ENCODE data around the gene RPLP2.

The RPLP2 gene

GRCh38 chr11:796565-797295 lies 13.0 kb upstream of the RPLP2 start:
- no peaks in the 10 kb centered on the region for H3K9me3 ChIP-seq (ENCODE audit: insufficient read depth, low read length, severe bottlenecking)
- H3K27me3 ChIP-seq (ENCODE audit: insufficient read depth, low read length, poor library complexity): no peaks in the 10 kb centered on the region
- peaks cover 23% of the 10 kb centered on the region for H3K79me2 ChIP-seq (ENCODE audit: insufficient read depth, low read length)
- DNase-seq (no peak), ATAC-seq (ENCODE audit: insufficient read depth, low read depth) (no peak)
- peaks cover 58% of the 10 kb centered on the region for H4K20me1 ChIP-seq (ENCODE audit: insufficient read depth, low read length)
- peak overlapping the region; percentile 86 for H3K9ac ChIP-seq (ENCODE audit: low read depth, low read length)
- H3K4me2 ChIP-seq (ENCODE audit: insufficient read depth, low read length): peak overlapping the region; percentile 97
- H3K36me3 ChIP-seq (ENCODE audit: insufficient read depth, low read length): peaks cover 56% of the 10 kb centered on the region
- H2AFZ ChIP-seq (ENCODE audit: low read depth, low read length): 0 out of 2 replicates have a peak overlapping the region, but pooled peaks have one; percentile 80
- peak overlapping the region; percentile 84 for H3K27ac ChIP-seq (ENCODE audit: low read length)
- H3K4me1 ChIP-seq (ENCODE audit: insufficient read depth, low read length): peaks cover 44% of the 10 kb centered on the region
- TF ChIP-seq, protein P1, sequence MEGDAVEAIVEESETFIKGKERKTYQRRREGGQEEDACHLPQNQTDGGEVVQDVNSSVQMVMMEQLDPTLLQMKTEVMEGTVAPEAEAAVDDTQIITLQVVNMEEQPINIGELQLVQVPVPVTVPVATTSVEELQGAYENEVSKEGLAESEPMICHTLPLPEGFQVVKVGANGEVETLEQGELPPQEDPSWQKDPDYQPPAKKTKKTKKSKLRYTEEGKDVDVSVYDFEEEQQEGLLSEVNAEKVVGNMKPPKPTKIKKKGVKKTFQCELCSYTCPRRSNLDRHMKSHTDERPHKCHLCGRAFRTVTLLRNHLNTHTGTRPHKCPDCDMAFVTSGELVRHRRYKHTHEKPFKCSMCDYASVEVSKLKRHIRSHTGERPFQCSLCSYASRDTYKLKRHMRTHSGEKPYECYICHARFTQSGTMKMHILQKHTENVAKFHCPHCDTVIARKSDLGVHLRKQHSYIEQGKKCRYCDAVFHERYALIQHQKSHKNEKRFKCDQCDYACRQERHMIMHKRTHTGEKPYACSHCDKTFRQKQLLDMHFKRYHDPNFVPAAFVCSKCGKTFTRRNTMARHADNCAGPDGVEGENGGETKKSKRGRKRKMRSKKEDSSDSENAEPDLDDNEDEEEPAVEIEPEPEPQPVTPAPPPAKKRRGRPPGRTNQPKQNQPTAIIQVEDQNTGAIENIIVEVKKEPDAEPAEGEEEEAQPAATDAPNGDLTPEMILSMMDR (IDR thresholded peaks at IDR 0.05; ENCODE audit: borderline replicate concordance, extremely low read depth, low read length, poor library complexity, severe bottlenecking): no peak
- no peak for TF ChIP-seq EZH2 (IDR thresholded peaks at IDR 0.05; ENCODE audit: borderline replicate concordance, low read depth, low read length, severe bottlenecking)
- peak overlapping the region; percentile 67 to 98; a peak in 3 of 4 replicates for H3K4me3 ChIP-seq (ENCODE audit: low read depth in 1 of 2, low read length in 2 of 2)

DNA sequence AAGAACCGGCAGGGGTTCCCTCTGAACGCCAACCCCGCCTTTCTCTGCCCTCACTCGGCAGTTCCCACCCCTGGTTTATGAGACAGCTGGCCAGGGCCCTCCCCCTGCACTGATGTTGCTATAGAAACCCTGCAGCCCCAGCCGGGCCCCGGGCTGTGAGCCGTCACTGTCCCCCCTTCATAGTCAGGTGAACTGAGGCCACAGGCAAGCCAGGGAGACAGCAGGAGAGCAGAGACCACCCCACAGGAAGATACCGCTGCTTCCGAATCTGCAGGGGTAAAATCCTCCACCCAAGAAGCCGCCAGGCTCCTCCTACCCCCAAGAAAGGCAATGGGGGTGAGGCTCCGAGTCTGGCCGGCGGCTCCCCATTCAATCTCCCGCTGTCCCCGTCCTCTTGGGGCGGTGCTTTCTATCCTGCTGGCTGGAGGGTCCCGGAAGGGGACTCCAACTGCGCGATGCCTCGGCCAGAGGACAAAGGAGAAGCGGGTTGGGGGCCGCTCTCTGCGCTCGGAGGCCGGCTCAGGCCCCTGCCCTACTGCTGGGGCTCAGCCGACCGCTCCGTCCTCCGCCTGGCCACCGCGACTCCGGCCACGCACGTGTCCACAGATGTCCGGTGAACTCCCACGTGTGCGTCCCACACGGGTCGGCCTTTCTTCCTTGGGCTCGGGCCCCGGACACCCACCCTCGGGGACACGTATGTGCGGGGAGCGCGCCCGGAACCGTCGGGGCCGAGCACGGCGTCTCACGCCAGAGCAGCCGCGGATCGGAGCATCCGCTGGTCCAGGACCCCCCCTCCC lies 12.3 kb upstream of the RPLP2 start:
- peak overlapping the region; percentile 84 for H3K27ac ChIP-seq (ENCODE audit: low read length)
- H3K4me3 ChIP-seq (ENCODE audit: low read depth in 1 of 2, low read length in 2 of 2): peak overlapping the region; percentile 67 to 98
- H4K20me1 ChIP-seq (ENCODE audit: insufficient read depth, low read length): peaks cover 63% of the 10 kb centered on the region
- H3K36me3 ChIP-seq (ENCODE audit: insufficient read depth, low read length): peaks cover 56% of the 10 kb centered on the region
- H3K79me2 ChIP-seq (ENCODE audit: insufficient read depth, low read length): peaks cover 31% of the 10 kb centered on the region
- peaks cover 52% of the 10 kb centered on the region for H3K4me1 ChIP-seq (ENCODE audit: insufficient read depth, low read length)
- no peak for TF ChIP-seq EZH2 (IDR thresholded peaks at IDR 0.05; ENCODE audit: borderline replicate concordance, low read depth, low read length, severe bottlenecking)
- TF ChIP-seq, protein P1 (IDR thresholded peaks at IDR 0.05; ENCODE audit: borderline replicate concordance, extremely low read depth, low read length, poor library complexity, severe bottlenecking): no peak
- H3K4me2 ChIP-seq (ENCODE audit: insufficient read depth, low read length): peak overlapping the region; percentile 97
- H3K9me3 ChIP-seq (ENCODE audit: insufficient read depth, low read length, severe bottlenecking): no peaks in the 10 kb centered on the region
- DNase-seq: peak; percentile 92
- ATAC-seq (ENCODE audit: insufficient read depth, low read depth): peak; percentile 64
- peak overlapping the region; percentile 80 for H2AFZ ChIP-seq (ENCODE audit: low read depth, low read length)
- H3K27me3 ChIP-seq (ENCODE audit: insufficient read depth, low read length, poor library complexity): no peaks in the 10 kb centered on the region
- H3K9ac ChIP-seq (ENCODE audit: low read depth, low read length): peak overlapping the region; percentile 86

DNA sequence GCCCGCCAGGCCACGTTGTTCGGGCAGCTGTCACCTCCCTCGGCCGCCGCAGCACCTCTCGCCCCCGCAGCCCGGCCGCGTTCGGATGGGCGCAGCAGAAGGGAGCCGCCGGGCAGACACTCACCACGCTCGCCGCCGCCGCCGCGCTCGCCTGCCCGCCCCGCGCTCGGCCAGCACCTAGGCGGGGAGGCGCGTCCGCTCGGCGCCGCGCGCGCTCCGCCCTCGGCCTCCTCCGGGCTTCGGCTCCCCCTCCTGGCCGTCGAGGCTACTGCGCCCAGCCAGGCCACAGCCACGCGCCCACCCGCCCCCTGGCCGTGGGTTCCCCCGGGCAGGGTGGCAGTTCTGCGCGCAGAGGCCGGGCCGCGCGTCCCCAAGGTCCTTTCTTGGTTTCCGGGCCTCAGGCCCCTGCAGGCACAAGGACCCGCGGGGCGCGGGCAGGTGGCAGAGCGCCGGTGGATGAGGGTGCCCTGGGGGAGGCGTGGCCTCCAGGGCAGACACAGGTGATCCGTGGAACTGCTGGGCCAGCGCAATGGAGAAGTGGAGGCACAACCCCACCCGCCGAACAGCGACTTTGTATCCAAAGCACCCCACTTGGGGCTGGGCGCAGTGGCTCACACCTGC lies 11.6 kb upstream of the RPLP2 start, which contains the start of gene SLC25A22:
TSS of gene SLC25A22 (minus strand) at position 189 of the 621 bp plus-strand sequence. CDS start 3,275 bp downstream, outside the sequence.
- Histone ChIP-seq H3K4me1 (ENCODE audit: insufficient read depth, low read length) (peaks cover 59% of the 10 kb centered on the region), H3K27me3 (ENCODE audit: insufficient read depth, low read length, poor library complexity) (no peaks in the 10 kb centered on the region), H3K27ac (ENCODE audit: low read length) (peak within 1 kb of the TSS; percentile 84), H3K36me3 (ENCODE audit: insufficient read depth, low read length) (peaks cover 59% of the 10 kb centered on the region), H3K79me2 (ENCODE audit: insufficient read depth, low read length) (peaks cover 38% of the 10 kb centered on the region), H4K20me1 (ENCODE audit: insufficient read depth, low read length) (peaks cover 65% of the 10 kb centered on the region), H3K4me3 (ENCODE audit: low read depth in 1 of 2, low read length in 2 of 2) (peak within 1 kb of the TSS; percentile 67 to 98), H3K9me3 (ENCODE audit: insufficient read depth, low read length, severe bottlenecking) (no peaks in the 10 kb centered on the region), H2AFZ (ENCODE audit: low read depth, low read length) (peak within 1 kb of the TSS; percentile 80), H3K4me2 (ENCODE audit: insufficient read depth, low read length) (peak within 1 kb of the TSS; percentile 97), H3K9ac (ENCODE audit: low read depth, low read length) (peak within 1 kb of the TSS; percentile 86)
- no peak for TF ChIP-seq EZH2 (IDR thresholded peaks at IDR 0.05; ENCODE audit: borderline replicate concordance, low read depth, low read length, severe bottlenecking)
- TF ChIP-seq, protein P1 (IDR thresholded peaks at IDR 0.05; ENCODE audit: borderline replicate concordance, extremely low read depth, low read length, poor library complexity, severe bottlenecking): peak; percentile 84
- DNase-seq (peak; percentile 81), ATAC-seq (ENCODE audit: insufficient read depth, low read depth) (peak; percentile 50)

All from DND-41 (cell line).